ENCODE measurements around the gene HMOX2. TPM values are rescaled to one million over a fixed set of nuclear protein-coding genes. Genes with fewer than 3 reads are reported as not detected.

Gene HMOX2
- total RNA-seq, 1 experiment from 2014 or later = 65.0 TPM

- in situ Hi-C loops (cut with HindIII; ENCODE audit: low pct_unique_long_range_greater_than_20kb, low sequenced_read_pairs) = no loop called here
- DNase-seq (ENCODE audit: low read depth) = no peak
Measured at GRCh38 chr16:4534151-4534790, 58.1 kb downstream of the HMOX2 start.

GRCh38 chr16:4535627-4536108 lies 59.5 kb downstream of the HMOX2 start:
- in situ Hi-C loops (cut with HindIII; ENCODE audit: low pct_unique_long_range_greater_than_20kb, low sequenced_read_pairs) = no loop called here
- DNase-seq (ENCODE audit: low read depth) = no peak

GRCh38 chr16:4536391-4537106 lies 60.4 kb downstream of the HMOX2 start:
- in situ Hi-C loops (cut with HindIII; ENCODE audit: low pct_unique_long_range_greater_than_20kb, low sequenced_read_pairs) = no loop called here
- no peak for DNase-seq (ENCODE audit: low read depth)

GRCh38 chr16:4537376-4538343 lies 61.5 kb downstream of the HMOX2 start:
- in situ Hi-C loops (cut with HindIII; ENCODE audit: low pct_unique_long_range_greater_than_20kb, low sequenced_read_pairs) = no loop called here
- DNase-seq (ENCODE audit: low read depth) = no peak

- in situ Hi-C loops (cut with HindIII; ENCODE audit: low pct_unique_long_range_greater_than_20kb, low sequenced_read_pairs) = no loop called here
- DNase-seq (ENCODE audit: low read depth) = peak; percentile 79
Measured at GRCh38 chr16:4538350-4539235, 62.4 kb downstream of the HMOX2 start, which contains the start of gene CDIP1. Gene CDIP1 (minus strand): TSS chr16:4538773. CDS start chr16:4514130, 24,643 bp downstream.

GRCh38 chr16:4539716-4540284 lies 63.6 kb downstream of the HMOX2 start:
- in situ Hi-C loops (cut with HindIII; ENCODE audit: low pct_unique_long_range_greater_than_20kb, low sequenced_read_pairs) = no loop called here
- no peak for DNase-seq (ENCODE audit: low read depth)

GRCh38 chr16:4544473-4544872 lies 68.3 kb downstream of the HMOX2 start:
- in situ Hi-C loops (cut with HindIII; ENCODE audit: low pct_unique_long_range_greater_than_20kb, low sequenced_read_pairs) = no loop called here
- no peak for DNase-seq (ENCODE audit: low read depth)

GRCh38 chr16:4548124-4548523 lies 71.9 kb downstream of the HMOX2 start:
- no peak for DNase-seq (ENCODE audit: low read depth)
- in situ Hi-C loops (cut with HindIII; ENCODE audit: low pct_unique_long_range_greater_than_20kb, low sequenced_read_pairs) = no loop called here

- in situ Hi-C loops (cut with HindIII; ENCODE audit: low pct_unique_long_range_greater_than_20kb, low sequenced_read_pairs) = no loop called here
- no peak for DNase-seq (ENCODE audit: low read depth)
Measured at GRCh38 chr16:4550591-4550990, 74.4 kb downstream of the HMOX2 start.

DNA sequence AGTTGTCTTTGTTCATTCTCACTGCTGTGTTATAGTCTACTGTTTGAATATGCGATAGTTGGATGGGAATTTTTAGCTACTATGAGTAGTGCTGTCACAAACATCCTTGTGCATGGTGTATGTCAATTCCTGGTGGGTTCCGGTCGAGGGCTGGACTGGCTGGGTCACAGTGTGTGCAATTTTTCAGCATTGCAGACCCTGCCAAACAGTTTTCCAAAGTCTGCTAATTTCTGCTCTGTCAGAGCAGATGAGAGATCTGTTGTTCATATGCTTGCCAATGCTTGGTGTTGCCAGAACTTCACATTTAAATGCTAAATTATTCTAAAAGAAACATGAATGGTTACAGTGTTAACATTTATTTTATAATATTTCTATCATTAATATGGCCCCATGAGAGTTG lies 76.3 kb downstream of the HMOX2 start:
- DNase-seq (ENCODE audit: low read depth) = no peak
- in situ Hi-C loops (cut with HindIII; ENCODE audit: low pct_unique_long_range_greater_than_20kb, low sequenced_read_pairs) = no loop called here

DNA sequence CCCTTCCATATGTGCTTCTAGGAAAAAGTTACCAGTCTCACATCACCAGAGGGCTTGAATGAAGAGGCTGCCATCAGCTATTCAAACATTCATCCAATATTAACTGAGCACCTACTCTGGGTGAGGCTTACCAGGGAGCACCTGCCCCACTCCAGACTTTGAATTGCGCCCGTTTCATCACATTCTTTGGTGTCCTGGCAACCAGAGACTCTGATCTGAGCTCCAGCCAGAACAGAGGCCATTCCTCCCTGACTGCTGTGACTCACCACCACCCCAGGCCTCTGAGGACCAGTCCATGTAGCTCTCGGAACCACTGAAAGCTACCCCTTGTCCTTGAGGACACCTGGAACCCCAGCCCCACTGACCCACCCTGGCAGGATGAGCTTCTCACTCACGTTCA lies 79.9 kb downstream of the HMOX2 start, which contains the start of gene C16orf96:
TSS of gene C16orf96 (plus strand) at position 229 of the 400 bp plus-strand sequence. CDS start at position 379, 150 bp downstream.
- in situ Hi-C loops (cut with HindIII; ENCODE audit: low pct_unique_long_range_greater_than_20kb, low sequenced_read_pairs) = no loop called here

GRCh38 chr16:4556580-4556979 lies 80.4 kb downstream of the HMOX2 start:
- no peak for DNase-seq (ENCODE audit: low read depth)
- in situ Hi-C loops (cut with HindIII; ENCODE audit: low pct_unique_long_range_greater_than_20kb, low sequenced_read_pairs) = no loop called here

More for the DNA sequence above, 79.9 kb downstream of the HMOX2 start, which contains the start of gene C16orf96:
- no peak for DNase-seq (ENCODE audit: low read depth)

- DNase-seq (ENCODE audit: low read depth) = no peak
- in situ Hi-C loops (cut with HindIII; ENCODE audit: low pct_unique_long_range_greater_than_20kb, low sequenced_read_pairs) = no loop called here
Measured at GRCh38 chr16:4557973-4558372, 81.8 kb downstream of the HMOX2 start.

Other genes with a start within 250 kb of the HMOX2 start
- gene SRL, start 234.3 kb upstream of the HMOX2 start, total RNA-seq (2014; rRNA removed; shearing (Covaris generic); ENCODE audit: low replicate concordance) = not detected in 2 replicates
- gene TFAP4, start 203.4 kb upstream of the HMOX2 start, total RNA-seq (2014; rRNA removed; shearing (Covaris generic); ENCODE audit: low replicate concordance) = 35.1 TPM in 2 replicates
- 5.7 and 7.4 TPM in 2 replicates for gene GLIS2, start 160.3 kb upstream of the HMOX2 start, total RNA-seq (2014; rRNA removed; shearing (Covaris generic); ENCODE audit: low replicate concordance)
- 58.8 and 80.7 TPM in 2 replicates for gene PAM16, start 125.1 kb upstream of the HMOX2 start, total RNA-seq (2014; rRNA removed; shearing (Covaris generic); ENCODE audit: low replicate concordance)
- 4.3 and 5.5 TPM in 2 replicates for gene VASN, start 104.5 kb upstream of the HMOX2 start, total RNA-seq (2014; rRNA removed; shearing (Covaris generic); ENCODE audit: low replicate concordance)
- 31.7 and 44.7 TPM in 2 replicates for gene CORO7, start 59.8 kb upstream of the HMOX2 start, total RNA-seq (2014; rRNA removed; shearing (Covaris generic); ENCODE audit: low replicate concordance)
- 106 and 136 TPM in 2 replicates for gene DNAJA3, start 50.5 kb upstream of the HMOX2 start, total RNA-seq (2014; rRNA removed; shearing (Covaris generic); ENCODE audit: low replicate concordance)
- gene NMRAL1, start 1.8 kb upstream of the HMOX2 start, total RNA-seq (2014; rRNA removed; shearing (Covaris generic); ENCODE audit: low replicate concordance) = 211 and 290 TPM in 2 replicates
- gene CDIP1, start 62.4 kb downstream of the HMOX2 start, total RNA-seq (2014; rRNA removed; shearing (Covaris generic); ENCODE audit: low replicate concordance) = 0.20 and 1.3 TPM in 2 replicates
- not detected in 2 replicates for gene C16orf96, start 79.9 kb downstream of the HMOX2 start, total RNA-seq (2014; rRNA removed; shearing (Covaris generic); ENCODE audit: low replicate concordance)
- 4.3 and 12.4 TPM in 2 replicates for gene UBALD1, start 138.5 kb downstream of the HMOX2 start, total RNA-seq (2014; rRNA removed; shearing (Covaris generic); ENCODE audit: low replicate concordance)
- gene MGRN1, start 148.4 kb downstream of the HMOX2 start, total RNA-seq (2014; rRNA removed; shearing (Covaris generic); ENCODE audit: low replicate concordance) = 13.8 and 14.1 TPM in 2 replicates
- gene NUDT16L1, start 217.2 kb downstream of the HMOX2 start, total RNA-seq (2014; rRNA removed; shearing (Covaris generic); ENCODE audit: low replicate concordance) = 42.4 and 49.2 TPM in 2 replicates